Psoas muscle (tissue), 8 donors: ENCODE measurements around the gene BSDC1. TPM values are rescaled to one million over a fixed set of nuclear protein-coding genes. Genes with fewer than 3 reads are reported as not detected.

Source experiments
- ATAC-seq, 4 donors: fragments of 200-7000 bp; cut with Tn5 transposase; one replicate each; pipeline ENCODE4 v1.9.1; 2020; ENCODE audit warnings: moderate library complexity in 3 of 4, mild to moderate bottlenecking in 2 of 4
- DNase-seq, 2 donors: peaks; one replicate each; pipeline ENCODE4 v3.0.0-alpha.2; 2020
- H3K27ac ChIP-seq: fragments of 200-600 bp; one replicate; pipeline ENCODE4 v1.8.0; 2022
- H3K27me3 ChIP-seq, 3 donors: fragments of 200-600 bp in 1 of 3; one replicate each; pipeline versions ENCODE4 v1.6.1 to v1.8.0; 2013 to 2022; ENCODE audit warnings: low read length in 2 of 3, mild to moderate bottlenecking in 2 of 3, moderate library complexity in 1 of 3; ENCODE audit not compliant: insufficient read depth in 3 of 3
- H3K36me3 ChIP-seq, 2 donors: fragments of 200-600 bp in 1 of 2; one replicate each; pipeline versions ENCODE4 v1.6.1 to v1.8.0; 2013 to 2022; ENCODE audit warnings: low read depth in 1 of 2, mild to moderate bottlenecking in 1 of 2, moderate library complexity in 1 of 2; ENCODE audit not compliant: insufficient read depth in 1 of 2
- H3K4me1 ChIP-seq: fragments of 200-600 bp; one replicate; pipeline ENCODE4 v1.8.0; 2022
- H3K4me3 ChIP-seq: fragments of 200-600 bp; one replicate; pipeline ENCODE4 v1.8.0; 2022; ENCODE audit warnings: mild to moderate bottlenecking
- H3K9me3 ChIP-seq: fragments of 200-600 bp; one replicate; pipeline ENCODE4 v1.8.0; 2022
- WGBS, 3 donors: extraction: QIAGEN DNeasy Blood & Tissue Kit; methylation state at CpG; one replicate each; pipeline versions ENCODE4 v1.1.6 to v1.1.7; 2013; 5-methylcytosine and 5-hydroxymethylcytosine counted together
- intact Hi-C, 2 donors: fragments of 100-400 bp; cut with DNase I; formaldehyde crosslinking; loops; one replicate each; pipeline versions ENCODE4 v1.11.0 to v1.14.2; 2022
- polyA plus RNA-seq, 3 donors: library from polyadenylated mRNA; stranded (reverse); fragments of 200-250 nt; gene quantifications; one replicate each; pipeline ENCODE4 v1.2.3, GENCODE V29; 2013
- total RNA-seq, 4 donors: library from RNA; stranded (reverse); fragmentation: NEBNext Ultra II Directional in 2 of 4; extraction: Animal tissue kit (Norgen Biotek cat#: 25700) in 2 of 4; gene quantifications; one replicate each; pipeline versions ENCODE4 v1.2.1 to v1.2.4, GENCODE V29; 2021 to 2023
- TF ChIP-seq, protein P1 (sequence below): fragments of 200-600 bp; IDR thresholded peaks from one replicate; pipeline ENCODE4 v1.8.0; 2022; ENCODE audit warnings: antibody characterized with exemption
- donor health status: healthy with polysubstance abuse.
- donor health status: DM: no; HTN: no; CAD: no; lungs with moderate emphysema.
- donor health status: Bipolar disorder and iron deficiency.
- donor health status: healthy.
- donor health status: DM: yes; HTN: yes; CAD: no.
- donor health status: DM: no; HTN: no; CAD: no.
- donor health status: DM: no; HTN: no; CAD: no.
- donor health status: DM: yes; HTN: yes; CAD: no.

Gene BSDC1
- total and polyA plus RNA-seq, 7 donors: 25.4 to 68.4 (median 32.2) TPM

GRCh38 chr1:32394890-32395432, 720 bp upstream of the BSDC1 start:
- Histone ChIP-seq H3K27ac (peak overlapping the region; percentile 93), H3K36me3 (peaks cover 3 to 35% of the 10 kb centered on the region in 2 donors), H3K9me3 (no peaks in the 10 kb centered on the region), H3K4me3 (peak overlapping the region; percentile 95), H3K27me3 (no peaks in the 10 kb centered on the region), H3K4me1 (peaks cover 22% of the 10 kb centered on the region)
- TF ChIP-seq, protein P1, sequence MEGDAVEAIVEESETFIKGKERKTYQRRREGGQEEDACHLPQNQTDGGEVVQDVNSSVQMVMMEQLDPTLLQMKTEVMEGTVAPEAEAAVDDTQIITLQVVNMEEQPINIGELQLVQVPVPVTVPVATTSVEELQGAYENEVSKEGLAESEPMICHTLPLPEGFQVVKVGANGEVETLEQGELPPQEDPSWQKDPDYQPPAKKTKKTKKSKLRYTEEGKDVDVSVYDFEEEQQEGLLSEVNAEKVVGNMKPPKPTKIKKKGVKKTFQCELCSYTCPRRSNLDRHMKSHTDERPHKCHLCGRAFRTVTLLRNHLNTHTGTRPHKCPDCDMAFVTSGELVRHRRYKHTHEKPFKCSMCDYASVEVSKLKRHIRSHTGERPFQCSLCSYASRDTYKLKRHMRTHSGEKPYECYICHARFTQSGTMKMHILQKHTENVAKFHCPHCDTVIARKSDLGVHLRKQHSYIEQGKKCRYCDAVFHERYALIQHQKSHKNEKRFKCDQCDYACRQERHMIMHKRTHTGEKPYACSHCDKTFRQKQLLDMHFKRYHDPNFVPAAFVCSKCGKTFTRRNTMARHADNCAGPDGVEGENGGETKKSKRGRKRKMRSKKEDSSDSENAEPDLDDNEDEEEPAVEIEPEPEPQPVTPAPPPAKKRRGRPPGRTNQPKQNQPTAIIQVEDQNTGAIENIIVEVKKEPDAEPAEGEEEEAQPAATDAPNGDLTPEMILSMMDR: no peak
- intact Hi-C loops: no loop called here
- DNase-seq (no peak), ATAC-seq (peak in 2 of 4 donors; percentile 4 to 23)
- WGBS, 3 donors: 0 to 2% (median 1%) methylated on average over 14 of the region's 14 CpGs

DNA sequence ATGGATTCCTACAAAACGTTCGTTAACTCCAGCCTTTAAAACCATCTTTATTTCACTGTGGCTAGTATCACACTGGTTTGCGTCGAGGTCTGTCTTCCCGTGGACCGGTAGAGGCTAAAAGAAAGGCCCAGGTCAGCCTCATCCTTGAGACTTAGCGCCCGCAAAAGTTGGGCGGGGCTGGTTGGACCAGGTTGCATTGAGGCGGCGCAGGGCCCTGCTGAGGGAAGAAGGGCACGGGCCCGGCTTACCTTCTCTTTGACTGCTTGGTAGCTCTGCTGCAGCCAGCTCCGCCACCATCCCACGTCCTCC, 455 bp downstream of the BSDC1 start:
- TF ChIP-seq, protein P1: no peak
- peak in 1 of 2 donors; percentile 38 for DNase-seq
- H3K4me3 ChIP-seq: peak overlapping the region; percentile 95
- intact Hi-C loops: no loop called here
- ATAC-seq: peak; percentile 7 to 59 (median 24)
- H3K27ac ChIP-seq: peak overlapping the region; percentile 93
- H3K27me3 ChIP-seq: no peaks in the 10 kb centered on the region
- no peaks in the 10 kb centered on the region for H3K9me3 ChIP-seq
- WGBS, 3 donors: 1 to 2% (median 1%) methylated on average over 15 of the region's 15 CpGs
- H3K4me1 ChIP-seq: peaks cover 22% of the 10 kb centered on the region
- peaks cover 3 to 47% of the 10 kb centered on the region in 2 donors for H3K36me3 ChIP-seq

DNA sequence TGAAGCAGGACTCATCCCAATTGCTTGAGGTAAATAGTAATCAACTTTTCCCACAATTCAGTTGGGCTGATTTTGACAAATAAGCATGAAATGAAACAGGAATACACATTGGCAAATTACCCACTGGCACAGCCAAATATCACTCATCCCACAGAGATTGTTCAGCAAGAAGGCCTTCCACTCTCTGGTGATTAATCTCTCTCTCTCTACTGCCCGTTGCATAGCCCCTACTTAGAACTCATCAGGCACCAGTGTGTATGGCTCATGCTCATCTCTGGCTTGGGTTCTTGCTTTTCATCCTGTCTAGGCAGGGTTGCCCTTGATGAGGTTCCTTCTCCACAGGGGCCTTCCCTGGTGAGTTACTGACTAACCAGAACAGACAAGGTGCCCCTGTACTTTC, 1.1 kb downstream of the BSDC1 start:
- whole genome bisulfite sequencing, 3 donors: 18 to 42% (median 36%) methylated on average over 1 of the region's 1 CpG
- ATAC-seq: no peak
- intact Hi-C loops: no loop called here
- peak overlapping the region; percentile 93 for H3K27ac ChIP-seq
- DNase-seq: no peak
- peak overlapping the region; percentile 95 for H3K4me3 ChIP-seq
- no peaks in the 10 kb centered on the region for H3K27me3 ChIP-seq
- peaks cover 7 to 53% of the 10 kb centered on the region in 2 donors for H3K36me3 ChIP-seq
- TF ChIP-seq, protein P1: no peak
- peaks cover 22% of the 10 kb centered on the region for H3K4me1 ChIP-seq
- no peaks in the 10 kb centered on the region for H3K9me3 ChIP-seq

DNA sequence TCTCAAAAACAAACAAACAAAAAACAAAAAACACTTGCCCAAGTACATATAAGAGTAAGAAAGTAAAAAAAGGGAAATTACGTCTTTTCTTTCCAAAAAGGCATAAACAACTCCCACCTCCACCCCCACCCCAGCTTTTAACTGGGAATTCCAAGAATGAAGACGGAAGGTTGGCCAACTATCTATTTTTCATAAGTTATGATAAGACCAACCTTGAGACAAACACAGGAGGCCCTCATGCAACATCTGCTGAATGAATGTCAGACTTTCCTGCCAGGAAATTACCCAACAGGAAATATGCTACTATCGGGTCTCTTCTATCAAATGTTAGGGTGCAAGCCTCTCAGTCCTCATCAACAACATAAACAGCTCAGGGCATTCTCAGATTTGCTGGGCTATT, 1.9 kb downstream of the BSDC1 start:
- H3K27me3 ChIP-seq: no peaks in the 10 kb centered on the region
- H3K4me1 ChIP-seq: peaks cover 22% of the 10 kb centered on the region
- intact Hi-C loops: no loop called here
- H3K4me3 ChIP-seq: no peak overlapping the region
- peaks cover 7 to 60% of the 10 kb centered on the region in 2 donors for H3K36me3 ChIP-seq
- no peak for DNase-seq
- no peaks in the 10 kb centered on the region for H3K9me3 ChIP-seq
- no peak overlapping the region for H3K27ac ChIP-seq
- 55 to 62% (median 55%) methylated on average over 3 of the region's 3 CpGs for WGBS, 3 donors
- no peak for ATAC-seq
- TF ChIP-seq, protein P1: no peak
